DLD1 (cell line): Measurements from ENCODE around the gene EDARADD.
"Not testable (repeated sequence)": the region's sequence is repeated elsewhere in the genome, so short reads cannot be mapped to it uniquely, and the experiment has no call there.

ENCODE experiments used
- in situ Hi-C: cut with HindIII; loops from 2 replicates; pipeline ENCODE4 v1.10.0; 2017; ENCODE audit warnings: low sequenced_read_pairs

EDARADD gene

DNA sequence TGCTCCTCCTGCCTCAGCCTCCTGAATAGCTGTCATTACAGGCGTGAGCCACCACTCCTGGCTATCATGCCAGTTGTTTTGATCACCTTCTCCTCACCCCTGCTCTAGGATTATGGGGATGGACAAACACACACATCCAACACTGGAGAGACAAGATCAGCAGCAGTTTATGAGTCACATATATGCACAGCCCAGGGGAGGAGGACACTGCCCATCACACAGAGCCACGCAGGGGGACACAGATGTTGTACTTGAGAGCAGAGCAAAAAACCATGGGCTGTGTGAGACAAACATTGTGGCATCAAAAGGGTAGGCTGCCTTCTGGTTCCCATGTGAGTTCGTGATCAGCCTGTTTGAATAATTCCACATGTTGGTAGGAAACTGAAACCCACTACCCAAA lies 32.1 kb downstream of the EDARADD start:
- in situ Hi-C loops, result no loop called here

DNA sequence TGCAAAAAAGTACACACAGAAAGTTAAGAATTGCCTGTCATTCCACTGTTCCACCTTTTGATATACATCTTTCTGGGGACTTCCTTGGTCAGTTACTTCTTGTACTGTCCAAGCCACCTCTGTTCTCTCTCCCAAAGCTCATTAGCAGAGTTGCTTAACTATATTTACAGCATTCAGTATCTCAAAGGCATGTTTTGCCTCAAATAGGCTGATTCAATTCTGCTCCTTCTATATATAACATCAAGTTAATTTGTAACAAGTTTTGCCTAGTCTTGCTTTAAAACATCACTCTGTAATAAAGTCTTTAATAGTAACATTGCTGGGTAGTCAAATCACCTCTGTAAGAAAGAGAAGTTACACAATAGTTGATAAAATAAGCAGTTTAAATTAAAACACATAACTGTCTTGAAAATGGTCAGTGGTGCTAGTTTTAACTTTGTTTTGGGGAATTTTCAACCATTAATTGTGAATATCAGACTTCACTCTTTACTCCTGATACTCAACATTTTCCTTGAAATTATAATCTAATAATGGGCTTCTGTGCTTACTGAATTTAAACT lies 35.7 kb downstream of the EDARADD start:
- in situ Hi-C loops, result no loop called here

DNA sequence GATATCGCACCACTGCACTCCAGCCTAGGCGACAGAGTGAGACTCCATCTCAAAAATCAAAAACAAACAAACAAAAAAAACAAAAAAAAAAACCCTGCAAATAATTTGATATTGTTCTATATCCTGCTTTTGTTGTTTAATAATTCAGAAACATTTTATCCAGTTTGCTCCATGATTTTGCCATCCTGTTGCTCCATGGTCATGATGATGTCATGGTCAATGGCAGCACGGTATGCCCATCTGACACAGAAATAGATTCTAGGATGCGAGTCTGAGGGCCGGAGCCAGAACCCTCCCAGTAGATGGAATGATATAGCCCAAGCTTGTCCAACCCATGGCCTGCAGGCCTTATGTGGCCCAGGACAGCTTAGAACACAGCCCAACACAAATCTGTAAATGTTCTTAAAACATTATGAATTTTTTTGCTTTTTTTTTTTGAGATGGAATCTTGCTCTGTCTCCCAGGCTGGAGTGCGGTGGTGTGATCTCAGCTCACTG lies 39.8 kb downstream of the EDARADD start:
- in situ Hi-C loops, result no loop called here

DNA sequence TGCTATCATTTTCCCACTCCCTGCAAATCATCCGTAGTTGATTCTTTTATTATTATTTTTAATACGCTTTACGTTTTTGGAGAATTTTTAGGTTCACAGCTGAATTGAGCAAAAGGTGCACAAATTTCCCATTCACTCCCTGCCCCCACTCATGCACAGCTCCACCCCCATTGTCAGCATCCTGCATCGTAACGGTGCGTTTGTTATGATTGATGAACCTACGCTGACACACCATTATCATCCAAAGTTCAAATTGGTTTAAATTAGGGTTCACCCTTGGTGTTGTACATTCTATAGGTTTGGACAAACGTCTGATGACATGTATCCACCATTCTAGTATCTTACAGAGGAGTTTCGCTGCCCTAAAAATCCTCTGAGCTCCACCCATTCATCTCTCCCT lies 44.5 kb downstream of the EDARADD start:
- in situ Hi-C loops, result no loop called here

DNA sequence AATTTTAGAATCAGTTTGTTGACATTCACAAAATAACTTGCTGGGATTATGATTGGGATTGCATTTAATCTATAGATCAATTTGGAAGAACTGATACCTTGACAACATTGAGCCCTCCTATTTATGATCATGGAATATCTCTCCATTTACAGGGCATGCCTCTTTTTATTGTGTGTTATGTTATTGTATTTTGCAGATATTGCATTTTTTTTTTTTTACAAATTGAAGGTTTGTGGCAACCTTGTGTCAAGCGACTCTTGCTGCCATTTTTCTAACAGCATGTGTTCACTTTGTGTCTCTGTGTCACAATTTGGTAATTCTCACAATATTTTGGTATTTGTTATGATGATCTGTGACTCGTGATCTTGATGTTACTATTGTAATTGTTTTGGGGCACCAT lies 46.3 kb downstream of the EDARADD start:
- in situ Hi-C loops, result no loop called here

DNA sequence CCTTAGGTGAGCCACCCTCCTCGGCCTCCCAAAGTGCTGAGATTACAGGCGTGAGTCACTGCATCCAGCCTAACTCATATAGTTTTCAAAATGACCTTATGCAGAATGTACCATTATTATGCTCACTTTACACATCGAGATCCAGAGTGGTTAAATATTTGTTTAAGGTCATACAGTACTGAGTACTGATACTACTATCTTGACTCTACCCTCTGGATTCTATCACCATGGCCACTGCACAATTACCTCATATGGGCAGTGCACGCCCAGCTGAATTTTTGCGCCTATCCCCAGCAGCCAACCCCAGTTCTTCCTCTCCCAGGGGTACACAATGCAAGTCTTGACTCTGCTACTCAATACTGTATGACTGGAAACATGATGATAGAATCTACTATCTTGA lies 56.7 kb downstream of the EDARADD start:
- in situ Hi-C loops, result no loop called here

DNA sequence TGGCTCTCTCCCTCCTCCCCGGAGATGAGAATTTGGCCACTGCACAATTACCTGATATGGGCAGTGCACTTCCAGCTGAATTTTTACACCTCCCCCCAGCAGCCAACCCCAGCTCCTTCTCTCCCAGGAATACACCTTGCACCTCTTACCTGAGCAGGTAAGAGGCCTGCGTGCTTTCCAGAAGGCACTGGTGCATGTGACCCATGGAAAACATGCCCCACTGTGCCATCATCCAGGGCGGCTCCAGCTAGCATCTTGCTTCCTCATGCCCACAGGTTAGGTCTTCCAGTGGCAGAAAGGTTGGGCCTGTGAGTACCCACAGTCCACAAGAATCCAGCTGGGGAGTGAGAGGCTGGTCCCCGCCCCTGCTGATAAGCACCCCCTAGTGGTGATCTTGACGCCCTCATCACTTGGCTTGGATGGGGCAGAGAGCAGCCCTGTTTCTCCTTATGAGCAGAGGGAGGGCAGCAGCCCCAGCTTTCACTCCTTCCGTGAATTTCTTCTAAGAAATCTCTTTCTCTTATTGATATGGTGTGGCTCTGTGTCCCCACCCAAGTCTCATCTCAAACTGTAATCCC lies 57.8 kb downstream of the EDARADD start:
- in situ Hi-C loops, result no loop called here

DNA sequence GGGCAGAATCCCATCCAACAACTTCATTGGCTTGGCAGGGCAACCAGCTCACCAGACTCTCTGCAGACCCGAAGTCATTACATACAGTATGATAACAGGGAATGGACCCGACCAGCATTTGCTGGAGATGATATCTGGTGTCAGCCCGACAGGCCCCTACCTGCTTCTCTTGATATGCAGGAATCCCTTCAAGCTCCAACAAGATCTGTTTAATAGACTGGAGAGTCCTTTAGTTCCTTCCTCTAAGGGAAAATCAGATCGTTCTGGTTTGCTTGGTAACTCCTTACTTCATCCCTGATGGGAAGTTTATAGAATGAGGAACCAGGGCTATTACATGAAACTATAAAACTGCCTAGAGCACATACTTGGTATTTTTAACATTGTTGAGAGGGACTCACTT lies 61.2 kb downstream of the EDARADD start:
- in situ Hi-C loops, result no loop called here

DNA sequence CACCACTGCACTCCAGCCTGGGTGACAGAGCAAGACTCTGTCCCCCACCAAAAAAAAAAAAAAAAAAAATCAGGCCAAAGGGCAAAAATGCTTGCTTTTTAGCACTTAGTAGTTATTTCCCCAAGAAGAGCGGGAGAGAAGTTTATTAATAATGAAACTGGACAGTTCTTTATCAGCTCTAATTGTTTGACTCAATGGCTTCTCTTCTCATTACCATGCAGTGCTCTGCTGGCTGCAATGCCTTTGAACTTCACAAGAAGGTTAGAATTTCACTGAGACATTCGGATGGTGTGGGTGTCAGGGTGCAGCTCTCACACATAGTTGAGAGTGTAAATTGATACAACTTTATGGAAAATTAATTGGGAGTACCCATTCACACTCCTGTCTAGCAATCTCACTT lies 63.7 kb downstream of the EDARADD start:
- in situ Hi-C loops, result no loop called here

DNA sequence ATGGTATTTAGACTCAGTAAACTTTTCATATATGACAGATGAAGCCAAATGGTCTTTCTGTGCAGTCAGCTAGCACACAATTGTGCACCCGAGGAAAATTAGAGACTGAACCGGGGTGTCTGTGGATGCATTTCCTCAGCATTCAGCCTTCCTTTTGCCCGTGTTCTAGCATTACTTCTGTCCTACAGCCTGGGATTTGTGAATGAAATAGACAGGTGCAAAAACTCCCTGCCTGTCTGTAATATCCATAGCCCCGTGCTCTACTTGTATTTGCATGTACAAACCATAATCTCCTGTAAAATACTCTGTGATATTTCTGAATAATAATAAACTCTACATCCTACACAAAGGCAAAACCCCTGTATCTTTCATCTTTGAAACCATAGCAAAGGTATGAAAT lies 64.9 kb downstream of the EDARADD start:
- in situ Hi-C loops, result no loop called here

DNA sequence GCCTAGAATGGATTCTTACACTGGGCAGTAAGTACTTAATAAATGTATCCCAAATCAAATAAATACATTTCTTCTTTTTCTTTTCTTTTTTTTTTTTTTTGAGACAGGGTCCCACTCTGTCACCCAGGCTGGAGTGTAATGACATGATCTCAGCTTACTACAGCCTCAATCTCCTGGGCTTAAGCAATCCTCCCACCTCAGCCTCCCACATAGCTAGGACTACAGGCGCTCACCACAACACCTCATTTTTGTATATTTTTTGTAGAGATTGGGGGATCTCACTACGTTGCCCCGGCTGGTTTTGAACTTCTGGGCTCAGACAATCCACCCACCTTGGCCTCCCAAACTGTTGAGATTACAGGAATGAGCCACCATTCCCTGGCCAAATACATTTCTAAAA lies 66.0 kb downstream of the EDARADD start:
- in situ Hi-C loops, result no loop called here

DNA sequence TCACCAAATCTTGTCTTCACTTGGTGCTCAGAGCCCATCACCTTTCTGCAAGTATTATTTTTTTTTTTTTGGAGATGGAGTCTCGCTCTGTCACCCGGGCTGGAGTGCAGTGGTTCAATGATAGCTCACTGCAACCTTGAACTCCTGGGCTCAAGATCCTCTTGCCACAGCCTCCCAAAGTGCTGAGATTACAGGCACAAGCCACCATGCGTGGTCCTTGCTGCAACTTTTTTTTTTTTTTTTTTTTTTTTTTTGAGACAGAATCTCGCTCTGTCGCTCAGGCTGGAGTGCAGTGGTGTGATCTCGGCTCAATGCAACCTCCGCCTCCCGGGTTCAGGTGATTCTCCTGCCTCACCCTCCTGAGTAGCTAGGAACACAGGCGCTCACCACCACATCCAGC lies 70.1 kb downstream of the EDARADD start:
- in situ Hi-C loops, result not testable (repeated sequence)

DNA sequence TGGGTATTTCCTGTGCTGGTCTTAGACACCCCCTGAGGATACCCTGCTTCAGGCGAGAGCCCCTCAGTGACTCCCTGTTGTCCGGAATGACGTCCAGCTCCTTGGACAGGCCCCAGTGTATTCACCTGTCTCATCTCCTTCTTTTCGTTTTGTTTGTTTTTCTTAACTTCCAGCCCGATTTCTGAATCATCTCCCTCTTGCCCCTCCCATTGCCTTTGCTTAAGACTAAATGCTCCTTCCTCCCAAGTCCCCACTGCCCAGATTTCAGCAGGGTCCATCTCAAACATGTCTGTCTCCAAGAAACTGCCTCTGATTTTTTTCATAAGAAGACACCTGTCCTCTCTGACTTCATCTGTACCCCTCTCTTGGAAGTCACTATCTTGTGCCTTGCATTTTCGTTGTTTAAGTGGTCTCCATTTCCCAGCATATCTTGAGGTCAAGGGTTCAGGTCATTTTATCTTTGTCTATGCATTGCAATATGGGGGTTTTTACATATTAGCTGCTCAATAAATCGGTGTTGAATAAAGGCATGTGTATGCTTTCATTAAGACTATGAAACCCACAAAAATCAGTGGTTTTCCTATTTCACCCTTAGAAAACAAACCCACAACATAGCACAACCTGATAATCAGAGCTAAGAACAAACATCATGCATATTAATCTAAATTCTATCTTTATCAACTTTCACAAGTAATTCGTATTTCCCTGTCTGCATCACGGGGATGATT lies 71.3 kb downstream of the EDARADD start:
- in situ Hi-C loops, result no loop called here

DNA sequence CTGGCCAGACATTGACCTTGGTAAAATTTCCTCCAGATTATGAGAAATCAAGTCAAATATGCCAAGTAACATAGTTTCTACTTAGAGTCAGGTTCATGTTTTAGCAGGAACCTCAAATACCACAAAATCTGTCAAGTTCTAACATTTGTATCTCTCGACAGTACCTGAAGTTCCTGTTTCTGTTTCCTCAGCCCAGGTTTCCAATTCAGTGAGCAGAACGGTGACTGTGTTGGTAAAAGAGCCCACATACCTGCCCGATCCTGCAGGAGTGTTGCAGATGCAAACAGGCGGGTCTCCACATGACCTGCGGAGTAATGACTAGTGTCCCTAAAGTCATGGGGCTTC lies 71.8 kb downstream of the EDARADD start:
- in situ Hi-C loops, result no loop called here

DNA sequence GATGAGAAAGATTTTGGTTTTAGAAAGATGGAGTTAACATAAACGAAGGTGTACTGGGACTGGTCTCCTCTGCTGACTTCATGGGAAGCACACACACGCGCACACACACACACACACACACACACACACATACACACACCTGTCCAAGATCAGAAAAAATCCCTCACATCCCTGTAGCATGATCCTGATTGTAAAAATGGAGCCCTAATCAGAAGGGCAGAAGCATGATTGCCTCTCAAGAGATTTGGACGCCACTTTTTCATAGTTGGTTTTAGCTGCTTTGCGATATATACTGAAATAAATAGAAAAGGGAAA lies 73.2 kb downstream of the EDARADD start:
- in situ Hi-C loops, result no loop called here

DNA sequence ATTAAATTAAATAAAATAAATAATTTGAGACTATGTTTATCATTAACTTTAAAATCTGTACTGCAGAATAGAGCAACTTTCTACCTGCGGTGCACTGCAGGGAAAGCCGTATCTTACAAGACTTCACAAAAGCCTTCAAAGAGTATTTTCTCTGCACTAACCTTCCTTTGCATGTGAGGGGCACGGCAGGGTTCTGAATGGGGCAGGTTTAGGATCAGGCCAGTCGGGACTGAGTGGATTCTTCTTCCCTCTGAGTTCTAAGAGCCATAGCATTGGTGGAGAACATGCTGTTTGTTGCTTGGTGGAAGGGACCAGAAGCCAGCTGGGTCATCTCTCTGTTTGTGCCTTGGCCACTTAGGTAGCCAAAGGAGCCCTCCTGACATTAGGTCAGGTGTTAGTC lies 74.5 kb downstream of the EDARADD start:
- in situ Hi-C loops, result no loop called here

DNA sequence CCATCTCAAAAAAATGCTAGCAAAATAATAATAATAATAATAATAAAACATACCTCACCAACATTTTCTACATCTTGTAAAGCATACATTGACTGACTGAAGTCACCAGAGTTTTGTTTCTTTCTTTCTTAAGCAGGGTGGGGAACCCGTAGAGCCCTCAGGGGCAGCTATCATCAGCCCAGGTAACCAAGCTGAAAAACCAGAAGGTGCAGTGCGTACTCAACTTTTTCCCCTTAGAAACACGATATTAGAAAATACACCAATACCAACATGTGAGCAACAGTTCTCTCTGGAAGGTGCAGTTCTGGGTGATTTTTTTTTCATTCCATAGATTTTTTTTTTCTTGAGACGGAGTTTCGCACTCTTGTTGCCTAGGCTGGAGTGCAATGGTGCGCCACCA lies 75.4 kb downstream of the EDARADD start:
- in situ Hi-C loops, result no loop called here

DNA sequence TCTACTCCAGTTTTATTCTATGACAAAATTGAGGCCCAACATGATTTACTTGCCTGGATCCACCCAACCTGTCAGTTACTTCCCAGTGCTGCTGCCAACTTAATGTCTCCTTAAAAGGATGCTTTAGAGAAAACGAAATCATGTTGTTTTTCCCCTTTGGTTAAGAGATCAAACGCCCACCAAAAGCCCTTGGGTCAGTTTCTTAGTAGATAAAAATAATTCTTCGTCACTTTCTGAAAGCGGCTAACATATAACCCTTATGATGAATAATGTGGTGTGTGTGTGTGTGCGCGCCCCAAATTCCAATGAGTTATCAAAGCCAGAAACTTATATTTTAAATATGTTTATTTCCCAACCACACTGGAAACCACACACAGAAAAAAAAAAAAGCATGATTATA lies 77.0 kb downstream of the EDARADD start:
- in situ Hi-C loops, result no loop called here

DNA sequence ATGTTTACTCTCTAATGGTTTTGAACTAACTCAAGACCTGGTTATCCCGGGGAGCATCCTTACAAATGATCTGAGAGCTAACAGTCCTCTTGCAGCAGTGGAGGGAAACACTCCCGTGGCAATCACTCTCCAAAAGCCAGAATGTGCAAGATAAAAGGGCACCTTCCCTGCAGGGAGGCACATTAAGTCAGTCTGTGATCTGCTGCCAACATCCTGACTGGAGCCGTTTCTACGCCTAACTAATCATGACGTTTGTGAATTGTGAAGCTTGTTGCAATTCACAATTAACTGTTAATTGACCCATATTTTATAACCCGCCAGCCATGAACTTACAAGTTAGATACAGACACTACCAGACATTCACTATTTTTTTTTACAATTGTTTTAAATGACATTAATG lies 77.6 kb downstream of the EDARADD start:
- in situ Hi-C loops, result no loop called here

DNA sequence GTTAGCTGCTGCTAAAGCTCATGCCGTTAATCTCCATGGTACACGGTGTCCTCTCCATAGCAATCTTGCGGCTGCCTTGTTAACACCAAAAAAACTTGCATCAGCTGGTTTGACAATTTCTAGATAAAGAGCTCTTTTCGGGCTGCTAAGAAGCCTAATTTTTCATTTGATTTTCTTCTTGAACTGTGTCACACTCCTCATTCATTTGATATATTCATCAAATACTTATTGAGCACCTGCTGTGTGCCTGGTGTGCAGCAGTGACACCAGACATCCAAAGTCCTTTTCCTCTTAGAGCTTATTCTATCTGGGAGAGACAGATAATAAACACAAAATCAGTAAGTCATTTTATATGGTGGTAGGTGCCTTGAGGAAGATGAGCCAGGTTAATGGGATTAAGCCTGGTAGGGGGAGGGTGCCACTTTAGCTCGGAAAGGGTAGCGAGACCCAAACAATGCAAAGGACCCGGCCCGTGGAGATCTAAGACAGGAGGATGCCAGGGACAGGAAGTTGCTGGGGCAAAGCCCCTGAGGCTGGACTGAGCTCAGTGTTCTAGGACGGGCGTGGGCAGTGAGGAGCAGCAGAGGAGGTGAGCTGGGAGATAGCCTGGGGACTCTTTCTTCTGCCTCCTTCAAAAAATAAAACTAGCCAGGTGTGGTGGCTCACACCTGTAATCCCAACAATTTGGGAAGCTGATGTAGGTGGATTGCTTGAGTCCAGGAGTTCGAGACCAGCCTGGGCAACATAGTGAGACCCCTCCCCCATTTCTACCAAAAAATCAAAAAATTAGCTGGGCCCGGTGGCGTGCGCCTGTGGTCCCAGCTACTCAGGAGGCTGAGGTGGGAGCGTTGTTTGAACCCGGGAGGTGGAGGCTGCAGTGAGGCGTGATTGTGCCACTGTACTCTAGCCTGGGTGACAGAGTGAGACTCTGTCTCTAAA lies 79.0 kb downstream of the EDARADD start:
- in situ Hi-C loops, result no loop called here

DNA sequence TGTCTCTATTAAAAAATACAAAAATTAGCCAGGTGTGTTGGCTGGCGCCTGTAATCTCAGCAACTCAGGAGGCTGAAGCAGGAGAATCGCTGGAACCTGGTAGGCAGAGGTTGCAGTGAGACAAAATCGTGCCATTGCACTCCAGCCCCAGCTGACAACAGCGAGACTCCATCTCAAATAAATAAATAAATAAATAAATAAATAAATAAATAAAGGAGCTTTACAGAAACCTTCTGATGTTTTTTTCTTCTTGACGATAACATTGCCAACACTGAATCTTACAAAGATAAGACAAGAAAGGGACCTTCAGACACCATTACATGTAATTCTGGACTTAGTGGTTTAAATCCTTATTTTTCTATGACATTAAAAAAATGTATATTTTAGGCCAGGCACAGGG lies 81.9 kb downstream of the EDARADD start:
- in situ Hi-C loops, result no loop called here
